ENCODE measurements around the gene ATG101.
A peak's percentile ranks its signal among the peaks of the same experiment; 100 is the strongest.

The ATG101 gene

GRCh38 chr12:52058631-52059361 lies 11.0 kb upstream of the ATG101 start:
- DNase-seq (ENCODE audit: low read depth), result no peak

GRCh38 chr12:52059582-52060497 lies 9.9 kb upstream of the ATG101 start:
- no peak for DNase-seq (ENCODE audit: low read depth)

- no peak for DNase-seq (ENCODE audit: low read depth)
Measured at GRCh38 chr12:52060498-52061177, 9.1 kb upstream of the ATG101 start.

DNA sequence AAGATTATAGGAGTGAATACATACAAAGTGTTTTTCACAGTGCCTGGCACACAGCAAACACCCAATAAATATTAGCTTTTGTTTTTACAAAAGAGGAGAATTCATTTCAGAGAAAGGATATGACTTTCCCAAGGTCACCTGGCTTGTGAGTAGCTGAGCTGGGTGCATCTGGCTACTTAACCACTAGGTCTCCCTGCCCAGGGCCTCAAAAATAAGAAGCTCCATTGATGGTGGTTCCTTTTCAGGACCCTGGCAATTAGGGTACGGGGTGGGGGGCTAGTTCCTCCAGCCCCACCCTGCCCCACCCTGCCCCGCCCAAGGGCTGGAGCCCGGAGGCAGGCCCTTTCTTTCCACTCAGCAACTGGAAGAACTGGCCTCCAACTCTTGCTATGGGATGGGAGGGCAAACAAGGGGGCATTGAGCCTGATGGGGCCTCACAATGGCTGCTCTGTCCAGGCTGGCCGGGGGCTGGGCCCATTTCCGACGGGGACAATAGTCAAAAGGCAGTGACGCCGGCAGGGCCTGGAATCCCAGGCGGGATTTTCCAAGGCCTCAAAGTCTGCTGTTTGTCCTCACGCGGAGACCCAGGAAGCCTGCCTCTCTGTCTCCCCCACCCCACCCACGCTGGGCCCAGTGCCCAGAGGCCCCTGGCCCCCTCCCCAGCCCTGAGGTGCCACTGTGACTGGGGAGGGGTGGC lies 8.2 kb upstream of the ATG101 start:
- DNase-seq (ENCODE audit: low read depth), result no peak

- no peak for DNase-seq (ENCODE audit: low read depth)
Measured at GRCh38 chr12:52062167-52063081, 7.4 kb upstream of the ATG101 start.

DNA sequence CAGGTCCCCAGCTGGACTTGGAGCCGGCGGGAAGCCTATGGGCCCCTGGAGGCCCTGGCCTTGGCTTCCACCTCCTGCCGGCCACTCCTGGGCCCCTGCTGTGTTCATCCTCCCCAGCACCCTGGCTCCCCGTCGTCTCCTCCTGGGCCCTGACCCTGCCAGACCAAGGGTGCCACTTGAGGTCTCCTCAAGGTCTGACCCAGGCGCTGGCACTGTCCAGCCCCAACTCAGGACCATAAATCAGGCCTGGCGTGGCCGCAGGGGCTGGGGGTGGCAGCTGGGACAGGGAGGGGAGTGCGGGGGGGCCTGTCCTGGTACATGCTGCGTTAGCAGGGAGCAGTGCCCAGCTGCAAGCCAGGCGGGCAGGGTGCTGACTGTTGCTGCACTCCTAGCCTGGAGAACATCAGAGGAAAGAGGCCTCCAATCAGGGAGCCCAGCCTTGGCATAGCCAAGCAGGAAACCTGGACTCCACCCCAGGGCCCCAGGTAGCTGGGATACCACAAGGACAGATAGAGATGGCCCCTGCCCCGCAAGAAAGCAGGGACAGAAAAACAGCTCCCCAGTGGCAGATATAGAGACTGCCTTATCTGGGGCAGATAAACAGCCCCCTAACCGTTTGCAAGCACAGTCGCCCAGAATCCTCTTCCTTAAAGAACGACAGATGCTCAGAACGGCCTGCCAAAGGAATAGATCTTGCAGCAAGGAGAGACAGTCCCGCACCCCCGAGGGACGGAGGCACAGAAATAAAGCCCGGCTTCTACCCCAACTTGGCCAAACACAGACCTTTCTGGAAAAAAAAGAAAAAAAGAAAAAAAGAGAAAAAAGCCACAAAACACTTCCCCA lies 6.5 kb upstream of the ATG101 start:
- DNase-seq (ENCODE audit: low read depth), result no peak

DNA sequence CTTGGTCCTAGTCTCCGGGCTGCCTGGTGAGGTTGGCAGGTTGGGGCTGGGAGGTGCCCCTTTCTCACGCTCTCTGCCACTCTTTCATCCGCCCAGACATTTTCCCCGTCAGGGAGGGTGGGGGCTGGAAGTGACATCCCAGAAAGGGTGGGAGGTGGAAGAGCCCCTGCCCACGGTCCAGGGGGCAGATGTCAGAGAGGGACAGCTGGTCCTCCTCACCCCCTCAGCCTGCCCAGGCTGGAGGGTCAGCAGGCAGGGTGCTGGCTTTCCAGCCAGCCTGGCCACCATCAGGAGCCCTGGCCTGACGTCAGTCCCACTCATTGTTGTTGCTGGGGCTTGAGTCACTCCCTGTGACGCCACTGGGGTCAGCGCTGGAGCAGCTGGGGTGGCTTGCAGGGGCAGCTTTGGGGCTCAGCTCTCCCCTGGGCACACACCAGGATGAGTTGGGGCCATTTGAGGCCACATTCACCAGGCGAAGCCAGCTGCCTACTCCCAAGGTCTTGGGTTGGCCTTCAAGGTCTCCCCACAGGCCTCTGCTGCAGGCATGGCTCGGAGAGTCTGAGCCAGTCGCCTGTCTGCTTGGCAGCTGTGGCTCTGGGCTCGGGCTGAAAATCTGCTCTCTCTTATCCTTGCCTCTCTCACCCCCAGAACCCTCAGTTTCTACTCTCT lies 5.7 kb upstream of the ATG101 start:
- peak; percentile 53 for DNase-seq (ENCODE audit: low read depth)

- no peak for DNase-seq (ENCODE audit: low read depth)
Measured at GRCh38 chr12:52066346-52067080, 3.3 kb upstream of the ATG101 start.

GRCh38 chr12:52067081-52067374 lies 2.8 kb upstream of the ATG101 start:
- no peak for DNase-seq (ENCODE audit: low read depth)

GRCh38 chr12:52070185-52070925 lies 577 bp downstream of the ATG101 start:
- DNase-seq (ENCODE audit: low read depth), result no peak

GRCh38 chr12:52073531-52074381 lies 4.0 kb downstream of the ATG101 start:
- no peak for DNase-seq (ENCODE audit: low read depth)

GRCh38 chr12:52074971-52075724 lies 5.4 kb downstream of the ATG101 start:
- no peak for DNase-seq (ENCODE audit: low read depth)

GRCh38 chr12:52076811-52077210 lies 7.0 kb downstream of the ATG101 start:
- no peak for DNase-seq (ENCODE audit: low read depth)

DNA sequence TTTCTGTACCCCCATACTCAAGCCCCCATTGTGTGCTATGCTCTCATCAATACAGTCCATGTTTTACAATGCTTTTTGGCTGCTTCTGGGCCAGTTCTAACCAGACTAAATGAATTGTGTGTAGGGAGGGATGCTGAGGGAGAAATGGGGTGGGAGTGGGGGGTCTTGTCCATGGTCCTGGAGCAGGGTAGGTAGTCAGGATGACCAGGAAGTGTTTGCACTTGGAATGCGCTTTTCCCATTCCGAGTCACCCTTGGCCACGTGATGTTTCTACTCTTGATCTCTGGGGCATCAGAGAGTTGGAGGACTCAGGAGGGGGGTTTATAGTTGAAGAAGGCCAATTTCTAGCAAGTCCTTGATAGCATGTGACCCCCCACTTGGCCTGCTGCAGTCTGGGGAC lies 8.5 kb downstream of the ATG101 start:
- DNase-seq (ENCODE audit: low read depth), result no peak

DNA sequence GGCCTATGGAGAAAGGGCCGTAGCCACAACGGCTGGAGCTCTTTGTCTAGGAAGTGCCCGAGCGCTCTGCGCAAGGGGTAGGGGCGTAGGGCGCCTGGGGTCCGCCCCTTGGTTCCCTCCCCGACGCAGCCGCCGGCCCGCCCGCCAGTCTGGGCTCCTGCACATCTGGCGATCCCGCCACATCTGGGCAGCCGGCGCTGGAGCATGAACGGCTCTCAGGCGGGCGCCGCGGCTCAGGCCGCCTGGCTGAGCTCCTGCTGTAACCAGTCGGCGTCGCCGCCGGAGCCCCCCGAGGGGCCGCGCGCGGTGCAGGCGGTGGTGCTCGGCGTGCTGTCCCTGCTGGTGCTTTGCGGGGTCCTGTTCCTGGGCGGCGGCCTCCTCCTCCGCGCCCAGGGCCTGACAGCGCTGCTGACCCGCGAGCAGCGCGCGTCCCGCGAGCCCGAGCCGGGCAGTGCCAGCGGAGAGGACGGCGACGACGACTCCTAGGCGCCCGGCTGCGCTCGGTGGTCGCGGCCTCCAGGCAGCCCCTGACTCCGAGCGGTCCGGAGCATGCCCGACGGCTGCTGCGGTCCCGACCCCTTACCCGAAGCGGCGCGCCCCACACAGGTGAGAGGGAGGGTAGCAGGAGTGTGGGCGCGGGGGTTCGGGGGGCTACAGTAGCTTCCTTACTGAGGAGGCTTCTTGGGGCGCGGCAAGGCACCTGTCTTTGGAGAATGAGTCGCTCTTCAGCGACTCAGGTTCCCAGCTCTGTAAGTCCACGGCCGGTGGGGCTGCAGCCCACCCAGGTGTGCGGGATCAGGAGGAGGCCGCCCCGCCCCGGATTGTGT lies 10.0 kb downstream of the ATG101 start, which contains the start of gene SMIM41:
Gene SMIM41 (plus strand): TSS at position 129 of the 827 bp plus-strand sequence. CDS start 76 bp downstream, at position 205.
- DNase-seq (ENCODE audit: low read depth), result no peak
